Upper lobe of left lung (tissue), 4 donors: Measurements from ENCODE around the gene HPRT1.
"Not testable (repeated sequence)": the region's sequence is repeated elsewhere in the genome, so short reads cannot be mapped to it uniquely, and the experiment has no call there.

Experiments
- CTCF ChIP-seq, 6 experiments: fragments of 450-650 bp in 4 of 6; fragments of 200-600 bp in 2 of 6; sonication (generic) in 2 of 6; IDR thresholded peaks; one replicate each; pipeline ENCODE4 v1.5.1; 2016 to 2019; ENCODE audit warnings: antibody characterized with exemption in 6 of 6
- POLR2A ChIP-seq, 4 donors: fragments of 450-650 bp; IDR thresholded peaks; one replicate each; pipeline ENCODE4 v1.5.1; 2016 to 2017; ENCODE audit warnings: antibody characterized with exemption in 4 of 4, mild to moderate bottlenecking in 2 of 4

- TF ChIP-seq POLR2A, CTCF (IDR thresholded peaks at IDR 0.05): not testable (repeated sequence)
Measured at GRCh38 chrX:134464453-134464852, 4.5 kb downstream of the HPRT1 start.
